ENCODE results near the gene KRT1. TPM values are rescaled to one million over a fixed set of nuclear protein-coding genes. Genes with fewer than 3 reads are reported as not detected.

The KRT1 gene
- total and polyA plus RNA-seq, 9 donors, result not detected

- WGBS, 3 donors, result 73 to 83% (median 74%) methylated on average over 2 of the region's 2 CpGs
- intact Hi-C loops (cut with DNase I), result no loop called here
- Histone ChIP-seq H3K27me3 (no peaks in the 10 kb centered on the region), H3K27ac (no peak overlapping the region), H3K36me3 (no peaks in the 10 kb centered on the region), H3K9me3 (no peaks in the 10 kb centered on the region), H3K4me1 (ENCODE audit: insufficient read depth) (no peaks in the 10 kb centered on the region), H3K4me3 (no peak overlapping the region)
- no peak for DNase-seq
- no peak for TF ChIP-seq CTCF (IDR thresholded peaks at IDR 0.05)
- no peak for TF ChIP-seq EP300 (IDR thresholded peaks at IDR 0.05)
- TF ChIP-seq POLR2A (IDR thresholded peaks at IDR 0.05), result no peak
Observed at GRCh38 chr12:52682381-52682660, 2.1 kb upstream of the KRT1 start.

GRCh38 chr12:52681526-52682380, 1.5 kb upstream of the KRT1 start:
- 77 to 79% (median 79%) methylated on average over 12 of the region's 12 CpGs for WGBS, 3 donors

GRCh38 chr12:52679875-52680274, 332 bp downstream of the KRT1 start:
- Histone ChIP-seq H3K36me3 (no peaks in the 10 kb centered on the region), H3K27ac (no peak overlapping the region), H3K27me3 (no peaks in the 10 kb centered on the region), H3K4me1 (ENCODE audit: insufficient read depth) (no peaks in the 10 kb centered on the region), H3K4me3 (no peak overlapping the region), H3K9me3 (no peaks in the 10 kb centered on the region)
- no peak for DNase-seq
- TF ChIP-seq CTCF (IDR thresholded peaks at IDR 0.05), result no peak
- no peak for TF ChIP-seq POLR2A (IDR thresholded peaks at IDR 0.05)
- TF ChIP-seq EP300 (IDR thresholded peaks at IDR 0.05), result no peak
- 83 to 89% (median 85%) methylated on average over 5 of the region's 5 CpGs for WGBS, 3 donors
- intact Hi-C loops (cut with DNase I), result no loop called here

More at GRCh38 chr12:52681526-52682380, 1.5 kb upstream of the KRT1 start:
- no peak for TF ChIP-seq POLR2A (IDR thresholded peaks at IDR 0.05)
- TF ChIP-seq CTCF (IDR thresholded peaks at IDR 0.05), result no peak
- no peak for TF ChIP-seq EP300 (IDR thresholded peaks at IDR 0.05)
- no peaks in the 10 kb centered on the region for H3K27me3 ChIP-seq
- intact Hi-C loops (cut with DNase I), result no loop called here
- H3K27ac ChIP-seq, result no peak overlapping the region
- H3K4me1 ChIP-seq (ENCODE audit: insufficient read depth), result no peaks in the 10 kb centered on the region
- no peaks in the 10 kb centered on the region for H3K36me3 ChIP-seq
- H3K9me3 ChIP-seq, result no peaks in the 10 kb centered on the region
- no peak for DNase-seq
- no peak overlapping the region for H3K4me3 ChIP-seq

GRCh38 chr12:52677671-52678070, 2.5 kb downstream of the KRT1 start:
- H3K36me3 ChIP-seq, result no peaks in the 10 kb centered on the region
- TF ChIP-seq EP300 (IDR thresholded peaks at IDR 0.05) (no peak), POLR2A (IDR thresholded peaks at IDR 0.05) (no peak), CTCF (IDR thresholded peaks at IDR 0.05) (no peak)
- DNase-seq, result no peak
- WGBS, 3 donors, result 75 to 83% (median 82%) methylated on average over 1 of the region's 1 CpG
- no peaks in the 10 kb centered on the region for H3K27me3 ChIP-seq
- intact Hi-C loops (cut with DNase I), result no loop called here
- H3K4me1 ChIP-seq (ENCODE audit: insufficient read depth), result no peaks in the 10 kb centered on the region
- H3K9me3 ChIP-seq, result no peaks in the 10 kb centered on the region
- no peak overlapping the region for H3K4me3 ChIP-seq
- no peak overlapping the region for H3K27ac ChIP-seq

Measured in ovary (tissue), 9 donors.